Measurements from ENCODE around the gene AFAP1L2.

DNA sequence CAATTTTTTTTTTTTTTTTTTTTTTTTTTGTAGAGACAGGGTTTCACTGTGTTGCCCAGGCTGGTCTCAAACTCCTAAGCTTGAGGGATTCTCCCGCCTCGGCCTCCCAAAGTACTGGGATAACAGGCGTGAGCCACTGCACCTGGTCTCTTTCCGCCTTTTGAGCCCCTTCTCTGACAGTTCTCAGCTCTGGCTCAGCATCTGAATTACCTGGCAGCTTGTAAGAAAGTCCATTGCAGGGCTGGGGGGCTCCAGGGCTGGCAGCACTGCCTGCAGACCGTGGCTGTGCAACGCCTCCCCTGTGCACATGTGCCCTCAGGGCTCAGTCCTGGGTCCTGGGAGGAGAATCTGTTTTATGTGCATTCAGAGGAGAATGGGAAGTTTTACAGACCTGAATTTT is 127.6 kb downstream of the AFAP1L2 start:
- TF ChIP-seq, protein P1, sequence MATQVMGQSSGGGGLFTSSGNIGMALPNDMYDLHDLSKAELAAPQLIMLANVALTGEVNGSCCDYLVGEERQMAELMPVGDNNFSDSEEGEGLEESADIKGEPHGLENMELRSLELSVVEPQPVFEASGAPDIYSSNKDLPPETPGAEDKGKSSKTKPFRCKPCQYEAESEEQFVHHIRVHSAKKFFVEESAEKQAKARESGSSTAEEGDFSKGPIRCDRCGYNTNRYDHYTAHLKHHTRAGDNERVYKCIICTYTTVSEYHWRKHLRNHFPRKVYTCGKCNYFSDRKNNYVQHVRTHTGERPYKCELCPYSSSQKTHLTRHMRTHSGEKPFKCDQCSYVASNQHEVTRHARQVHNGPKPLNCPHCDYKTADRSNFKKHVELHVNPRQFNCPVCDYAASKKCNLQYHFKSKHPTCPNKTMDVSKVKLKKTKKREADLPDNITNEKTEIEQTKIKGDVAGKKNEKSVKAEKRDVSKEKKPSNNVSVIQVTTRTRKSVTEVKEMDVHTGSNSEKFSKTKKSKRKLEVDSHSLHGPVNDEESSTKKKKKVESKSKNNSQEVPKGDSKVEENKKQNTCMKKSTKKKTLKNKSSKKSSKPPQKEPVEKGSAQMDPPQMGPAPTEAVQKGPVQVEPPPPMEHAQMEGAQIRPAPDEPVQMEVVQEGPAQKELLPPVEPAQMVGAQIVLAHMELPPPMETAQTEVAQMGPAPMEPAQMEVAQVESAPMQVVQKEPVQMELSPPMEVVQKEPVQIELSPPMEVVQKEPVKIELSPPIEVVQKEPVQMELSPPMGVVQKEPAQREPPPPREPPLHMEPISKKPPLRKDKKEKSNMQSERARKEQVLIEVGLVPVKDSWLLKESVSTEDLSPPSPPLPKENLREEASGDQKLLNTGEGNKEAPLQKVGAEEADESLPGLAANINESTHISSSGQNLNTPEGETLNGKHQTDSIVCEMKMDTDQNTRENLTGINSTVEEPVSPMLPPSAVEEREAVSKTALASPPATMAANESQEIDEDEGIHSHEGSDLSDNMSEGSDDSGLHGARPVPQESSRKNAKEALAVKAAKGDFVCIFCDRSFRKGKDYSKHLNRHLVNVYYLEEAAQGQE (IDR thresholded peaks at IDR 0.05; ENCODE audit: insufficient read depth in 1 of 2, low read depth in 2 of 2, low read length in 1 of 2): no peak
- TF ChIP-seq POLR2AphosphoS5 (IDR thresholded peaks at IDR 0.05; ENCODE audit: low read depth, low read length) (no peak), SIN3A (IDR thresholded peaks at IDR 0.05; ENCODE audit: borderline replicate concordance, insufficient read depth, low read depth, low read length) (no peak)
- TF ChIP-seq, protein P2, sequence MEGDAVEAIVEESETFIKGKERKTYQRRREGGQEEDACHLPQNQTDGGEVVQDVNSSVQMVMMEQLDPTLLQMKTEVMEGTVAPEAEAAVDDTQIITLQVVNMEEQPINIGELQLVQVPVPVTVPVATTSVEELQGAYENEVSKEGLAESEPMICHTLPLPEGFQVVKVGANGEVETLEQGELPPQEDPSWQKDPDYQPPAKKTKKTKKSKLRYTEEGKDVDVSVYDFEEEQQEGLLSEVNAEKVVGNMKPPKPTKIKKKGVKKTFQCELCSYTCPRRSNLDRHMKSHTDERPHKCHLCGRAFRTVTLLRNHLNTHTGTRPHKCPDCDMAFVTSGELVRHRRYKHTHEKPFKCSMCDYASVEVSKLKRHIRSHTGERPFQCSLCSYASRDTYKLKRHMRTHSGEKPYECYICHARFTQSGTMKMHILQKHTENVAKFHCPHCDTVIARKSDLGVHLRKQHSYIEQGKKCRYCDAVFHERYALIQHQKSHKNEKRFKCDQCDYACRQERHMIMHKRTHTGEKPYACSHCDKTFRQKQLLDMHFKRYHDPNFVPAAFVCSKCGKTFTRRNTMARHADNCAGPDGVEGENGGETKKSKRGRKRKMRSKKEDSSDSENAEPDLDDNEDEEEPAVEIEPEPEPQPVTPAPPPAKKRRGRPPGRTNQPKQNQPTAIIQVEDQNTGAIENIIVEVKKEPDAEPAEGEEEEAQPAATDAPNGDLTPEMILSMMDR (IDR thresholded peaks at IDR 0.05): no peak

Data from Panc1 (cell line).